HG03439 (cell line): ENCODE data around the gene CCDC178.

Source experiments
- ATAC-seq: cut with Tn5 transposase; IDR thresholded peaks from one replicate; pipeline ENCODE4 v1.9.1; 2021; ENCODE audit warnings: mild to moderate bottlenecking, moderate library complexity; ENCODE audit not compliant: unreplicated experiment

Gene CCDC178

DNA sequence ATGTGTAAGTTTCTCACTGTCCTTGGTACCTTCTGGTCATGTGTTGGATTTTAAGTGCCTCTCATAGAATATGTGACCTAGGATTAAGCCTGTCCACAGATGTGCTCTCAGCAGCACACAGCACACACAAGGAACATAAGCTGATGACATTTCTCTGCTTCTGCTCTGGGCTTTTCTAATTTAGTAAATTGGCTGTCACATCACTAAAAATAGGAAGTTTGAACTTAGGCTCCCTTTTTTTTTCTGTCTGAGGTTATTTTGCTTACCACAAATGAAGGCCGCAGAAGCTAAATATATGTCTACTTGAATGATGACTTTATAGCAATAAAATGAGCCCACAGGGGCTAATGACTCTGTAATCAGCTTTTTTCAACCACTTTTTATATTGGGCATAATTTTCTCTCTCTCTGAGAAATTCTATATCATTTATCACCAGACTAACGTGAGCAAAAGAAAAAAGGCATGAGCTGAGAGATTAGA lies 517.5 kb downstream of the CCDC178 start:
- no peak for ATAC-seq

- no peak for ATAC-seq
Observed at GRCh38 chr18:32920796-32921787, 519.4 kb downstream of the CCDC178 start.

- peak; percentile 82 for ATAC-seq
Observed at GRCh38 chr18:32919799-32920198, 520.7 kb downstream of the CCDC178 start.

GRCh38 chr18:32918692-32919250 lies 521.8 kb downstream of the CCDC178 start:
- no peak for ATAC-seq

DNA sequence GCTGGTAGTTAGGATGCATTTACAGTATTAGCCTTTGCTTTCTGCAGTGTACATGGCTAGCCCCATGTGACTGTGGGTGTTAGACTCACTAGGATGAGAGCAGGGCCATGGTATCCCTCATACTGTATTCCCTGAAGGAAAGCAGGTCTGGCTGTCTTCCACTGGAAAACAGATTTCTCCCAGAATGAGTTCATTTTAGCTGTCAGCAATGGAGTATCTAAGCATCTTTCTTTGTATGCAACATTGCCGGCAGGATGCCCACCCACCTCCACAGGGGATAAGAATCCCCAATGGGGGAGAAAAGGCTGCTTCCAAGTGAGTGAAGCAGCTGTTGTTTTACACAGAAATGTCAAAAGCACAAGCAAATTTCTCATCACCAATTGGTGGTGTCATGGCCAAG lies 525.0 kb downstream of the CCDC178 start:
- ATAC-seq: no peak

GRCh38 chr18:32911660-32912284 lies 528.7 kb downstream of the CCDC178 start:
- no peak for ATAC-seq

- no peak for ATAC-seq
Observed at GRCh38 chr18:32910694-32911296, 529.7 kb downstream of the CCDC178 start.

GRCh38 chr18:32909798-32910561 lies 530.5 kb downstream of the CCDC178 start:
- ATAC-seq: no peak

DNA sequence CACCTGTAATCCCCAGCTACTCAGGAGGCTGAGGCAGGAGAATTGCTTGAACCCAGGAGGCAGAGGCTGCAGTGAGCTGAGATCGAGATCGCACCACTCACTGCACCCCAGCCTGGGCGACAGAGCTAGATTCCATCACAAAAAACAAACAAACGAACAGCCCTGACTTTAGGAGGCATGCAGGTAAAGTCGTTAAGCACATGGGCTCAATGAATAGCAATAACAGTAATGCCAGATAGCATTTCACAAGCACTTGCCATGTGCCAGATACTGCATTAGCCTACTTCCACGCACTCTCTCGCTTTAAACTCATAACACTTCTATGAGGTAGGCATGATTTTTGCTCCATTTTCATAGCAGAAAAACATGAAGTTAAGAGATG lies 532.1 kb downstream of the CCDC178 start:
- ATAC-seq: no peak

DNA sequence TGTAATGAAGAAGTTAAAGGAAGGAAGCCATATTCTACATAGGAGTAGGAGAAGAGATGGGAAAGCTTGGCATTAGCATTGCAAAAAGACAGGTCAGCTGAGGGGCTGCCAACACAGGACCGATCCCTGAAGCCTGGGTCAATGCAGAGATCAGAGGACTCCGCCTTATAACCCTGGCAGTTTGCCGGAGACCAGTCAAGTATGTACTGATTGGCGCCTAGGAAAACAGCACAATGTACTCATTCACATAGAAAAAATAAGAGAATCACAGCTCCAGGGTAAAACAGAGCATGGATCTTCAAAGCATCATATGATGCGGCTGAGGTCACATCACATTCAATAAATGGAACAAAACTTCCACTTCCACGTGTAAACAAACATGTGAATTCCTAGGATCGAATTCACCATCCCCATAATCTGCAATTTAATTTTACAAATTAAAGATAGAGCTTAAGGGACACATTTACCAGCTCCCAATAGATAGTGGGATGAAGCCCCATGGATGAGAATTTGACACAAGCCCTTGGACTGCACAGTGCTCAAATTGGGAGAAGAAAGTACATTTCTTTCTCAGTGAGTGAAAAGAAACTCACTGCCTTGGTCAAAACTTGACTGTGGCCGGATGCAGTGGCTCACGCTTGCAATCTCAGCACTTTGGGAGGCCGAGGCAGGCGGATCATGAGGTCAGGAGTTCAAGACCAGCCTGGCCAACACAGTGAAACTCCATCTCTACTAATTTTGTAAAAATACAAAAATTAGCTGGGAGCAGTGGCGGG lies 532.7 kb downstream of the CCDC178 start:
- ATAC-seq: no peak

GRCh38 chr18:32907311-32907585 lies 533.3 kb downstream of the CCDC178 start:
- ATAC-seq: no peak

GRCh38 chr18:32906506-32907310 lies 533.8 kb downstream of the CCDC178 start:
- no peak for ATAC-seq

DNA sequence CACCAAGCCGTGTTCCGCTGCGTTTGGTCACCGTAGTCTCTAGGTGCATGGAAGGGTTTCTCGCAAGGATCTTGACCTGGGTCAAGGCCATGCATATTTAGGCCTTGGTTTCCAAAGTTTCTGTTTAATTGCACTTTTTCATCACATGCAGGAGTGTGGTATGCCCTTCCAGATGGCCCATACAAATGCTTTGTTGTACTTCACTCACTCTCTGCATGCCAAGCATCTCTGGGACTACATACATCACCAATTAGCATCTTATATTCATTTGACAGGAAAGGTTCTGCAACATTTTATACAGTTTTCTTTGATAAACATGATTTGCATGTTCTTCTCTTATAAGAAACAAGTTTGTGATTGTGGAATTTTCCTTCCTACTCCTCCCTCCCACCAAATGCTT lies 534.9 kb downstream of the CCDC178 start:
- no peak for ATAC-seq

GRCh38 chr18:32902568-32903330 lies 537.8 kb downstream of the CCDC178 start:
- no peak for ATAC-seq

- no peak for ATAC-seq
Observed at GRCh38 chr18:32899819-32900218, 540.7 kb downstream of the CCDC178 start.

DNA sequence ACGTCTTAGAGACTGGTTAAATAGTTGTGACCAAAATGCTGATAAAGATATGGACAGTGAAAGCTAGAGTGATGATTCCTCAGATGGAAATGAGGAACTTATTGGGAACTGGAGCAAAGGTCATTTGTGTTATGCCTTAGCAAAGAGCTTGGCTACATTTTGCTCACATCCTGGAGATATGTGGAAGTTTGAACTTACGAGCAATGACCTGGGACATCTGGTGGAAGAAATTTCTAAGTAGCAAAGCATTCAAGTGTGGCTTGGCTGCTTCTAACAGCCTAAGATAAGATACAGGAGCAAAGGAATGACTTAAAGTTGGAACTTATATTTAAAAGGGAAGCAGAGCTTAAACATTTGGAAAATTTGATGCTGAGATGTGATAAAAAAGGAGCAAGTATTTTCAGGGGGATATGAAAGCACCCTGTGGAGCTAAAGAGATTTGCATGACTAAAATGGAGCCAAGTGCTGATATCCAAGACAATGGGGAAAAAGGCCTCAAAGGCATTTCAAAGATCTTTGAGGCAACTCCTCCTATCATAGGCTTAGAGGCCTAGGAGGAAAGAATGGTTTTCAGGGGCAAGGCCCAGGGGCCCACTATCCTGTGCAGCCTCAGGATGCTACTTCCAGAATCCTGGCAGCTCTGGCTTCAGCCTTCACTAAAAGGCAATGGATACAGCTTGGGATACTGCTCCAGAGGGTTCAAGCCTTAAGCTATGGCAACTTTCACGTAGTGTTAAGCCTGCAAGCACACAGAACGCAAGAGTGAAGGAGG lies 543.6 kb downstream of the CCDC178 start:
- no peak for ATAC-seq

DNA sequence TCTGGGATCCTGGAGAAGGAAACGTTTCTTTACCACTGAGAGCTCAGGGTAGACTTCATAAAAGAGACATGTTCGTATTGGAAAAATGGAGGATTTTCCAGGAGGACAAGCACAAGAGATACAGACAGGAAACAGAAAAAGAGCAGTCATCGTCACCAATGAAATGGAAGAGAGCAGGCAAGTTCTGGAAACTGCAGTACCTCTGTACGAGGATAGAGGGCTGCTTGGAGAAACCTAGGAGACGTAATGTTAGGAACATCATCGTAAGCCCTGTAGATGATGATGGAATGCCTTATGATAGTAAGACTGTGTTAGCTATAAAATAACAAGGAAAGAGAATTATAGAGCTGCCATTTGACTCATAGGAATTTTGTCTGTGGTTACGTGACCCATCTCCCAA lies 546.6 kb downstream of the CCDC178 start:
- ATAC-seq: no peak

DNA sequence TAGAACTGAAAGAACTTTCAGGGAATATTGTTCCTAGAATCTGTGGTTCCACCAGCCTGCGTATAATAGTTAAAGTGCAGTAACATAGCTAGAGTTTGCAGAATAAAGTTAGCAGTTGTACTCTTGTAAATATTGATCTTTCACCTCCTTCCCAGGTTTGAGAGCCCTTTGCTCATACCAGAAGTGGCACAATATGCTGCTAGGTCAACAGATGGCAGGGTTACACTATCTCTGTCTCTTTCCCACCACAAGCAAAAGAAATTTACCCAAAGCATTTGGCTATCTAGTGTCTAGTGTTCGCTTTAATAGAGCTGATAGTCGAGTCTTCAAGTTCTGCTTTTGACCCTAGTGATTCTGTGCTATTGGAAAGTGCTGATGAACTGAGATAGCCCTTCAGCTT lies 548.7 kb downstream of the CCDC178 start:
- ATAC-seq: no peak
